GM12878 (cell line): ENCODE results near the gene KLHL22. TPM values are rescaled to one million over a fixed set of nuclear protein-coding genes. Genes with fewer than 3 reads are reported as not detected.

Experiments used
- ATAC-seq: fragments of 200-7000 bp; cut with Tn5 transposase; 3 replicates; pipeline ENCODE4 v1.9.1; 2020; ENCODE audit warnings: mild to moderate bottlenecking, moderate library complexity
- BruUV-seq: library from RNA; stranded (reverse); fragments of 400-500 nt; replicated peaks from 2 replicates; lab custom pipeline; 2021; lab: Mats Ljungman, UMichigan
- CTCF ChIA-PET: fragments of 300-600 bp; sonication (Branson Sonifier 250); formaldehyde crosslinking; extraction: SDS; loops from one replicate; lab custom pipeline; 2021; ENCODE audit warnings: inconsistent platforms; lab: Yijun Ruan, JAX
- POLR2A ChIA-PET: fragments of 350-600 bp; formaldehyde crosslinking; extraction: SDS; loops from one replicate; lab custom pipeline; 2021; ENCODE audit warnings: inconsistent platforms; lab: Charles Lee
- RAD21 ChIA-PET: fragments of 300-600 bp; sonication (Branson Sonifier 250); formaldehyde crosslinking; loops from one replicate; lab custom pipeline; 2023; ENCODE audit warnings: antibody characterized with exemption; ENCODE audit not compliant: unreplicated experiment; lab: Charles Lee
- SMC1A ChIA-PET: fragments of 300-600 bp; sonication (Branson Sonifier 250); formaldehyde crosslinking; loops from one replicate; lab custom pipeline; 2023; ENCODE audit not compliant: unreplicated experiment, uncharacterized antibody; lab: Charles Lee
- DNase-seq: peaks from one replicate; pipeline ENCODE4 v3.0.0-alpha.2; 2011; ENCODE audit warnings: low read depth, low spot score
- FAIRE-seq: peaks from 3 replicates; lab custom pipeline; 2011; peaks lifted over from hg19 to GRCh38; lab: Jason Lieb, UNC
- H2AFZ ChIP-seq: 2 replicates; pipeline ENCODE4 v1.6.0; 2011; ENCODE audit warnings: low read depth, low read length, control low read depth; ENCODE audit not compliant: control insufficient read depth
- H3K27ac ChIP-seq: 2 replicates; pipeline ENCODE4 v1.5.1; 2011; ENCODE audit warnings: control low read depth; ENCODE audit not compliant: control insufficient read depth, insufficient read depth
- H3K27me3 ChIP-seq, 2 experiments: replicated peaks in 1 of 2; 2 replicates each; pipeline versions ENCODE4 v1.6.0 to v1.6.1; 2011; ENCODE audit warnings: low read length in 1 of 2; ENCODE audit not compliant: control insufficient read depth in 2 of 2, insufficient read depth in 2 of 2
- H3K36me3 ChIP-seq, 2 experiments: 2 replicates each; pipeline ENCODE4 v1.5.1; 2011; ENCODE audit warnings: low read length in 1 of 2; ENCODE audit not compliant: control insufficient read depth in 2 of 2, insufficient read depth in 2 of 2
- H3K4me1 ChIP-seq: 2 replicates; pipeline ENCODE4 v1.6.1; 2011; ENCODE audit warnings: mild to moderate bottlenecking, low read length, moderate library complexity, mixed read lengths; ENCODE audit not compliant: control insufficient read depth, insufficient read depth
- H3K4me2 ChIP-seq: 2 replicates; pipeline ENCODE4 v1.6.0; 2011; ENCODE audit warnings: control low read depth; ENCODE audit not compliant: control insufficient read depth, insufficient read depth
- H3K4me3 ChIP-seq: fragments of 200-600 bp; sonication (generic); 2 replicates; pipeline ENCODE4 v1.5.1; 2016
- H3K79me2 ChIP-seq: 2 replicates; pipeline ENCODE4 v1.6.0; 2011; ENCODE audit warnings: low read length; ENCODE audit not compliant: control insufficient read depth, insufficient read depth
- H3K9ac ChIP-seq: 2 replicates; pipeline ENCODE4 v1.8.0; 2011; ENCODE audit warnings: low read length, control low read depth, mixed read lengths; ENCODE audit not compliant: control insufficient read depth, insufficient read depth
- H3K9me3 ChIP-seq: replicated peaks from 3 replicates; pipeline ENCODE4 v1.5.1; 2011; ENCODE audit warnings: mild to moderate bottlenecking, low read length; ENCODE audit not compliant: control insufficient read depth, insufficient read depth
- H4K20me1 ChIP-seq: 2 replicates; pipeline ENCODE4 v1.6.0; 2011; ENCODE audit not compliant: control insufficient read depth, insufficient read depth
- BCL3 ChIP-seq: IDR thresholded peaks from 2 replicates; pipeline ENCODE4 v1.6.1; 2011; ENCODE audit warnings: borderline replicate concordance, low read depth, mild to moderate bottlenecking, moderate library complexity, low read length; ENCODE audit not compliant: insufficient read depth, poor library complexity, severe bottlenecking
- FOS ChIP-seq: IDR thresholded peaks from 3 replicates; pipeline ENCODE4 v1.6.1; 2011; ENCODE audit warnings: borderline replicate concordance; ENCODE audit not compliant: insufficient read length; ENCODE audit errors: extremely low read depth
- GABPA ChIP-seq: IDR thresholded peaks from 2 replicates; pipeline ENCODE4 v1.6.1; 2014; ENCODE audit warnings: antibody characterized with exemption, low read depth, mild to moderate bottlenecking, inconsistent platforms
- MYC ChIP-seq: IDR thresholded peaks from 2 replicates; pipeline ENCODE4 v1.6.1; 2011; ENCODE audit warnings: mild to moderate bottlenecking, low read length, moderate library complexity, inconsistent platforms; ENCODE audit not compliant: insufficient read depth, insufficient replicate concordance, insufficient read length, severe bottlenecking
- NRF1 ChIP-seq: conservative IDR thresholded peaks from 2 replicates; pipeline ENCODE4 v1.6.1; 2011; ENCODE audit warnings: mild to moderate bottlenecking, low read depth, low read length, improper control_type of control experiment
- PAX5 ChIP-seq: IDR thresholded peaks from 2 replicates; pipeline ENCODE4 v1.6.1; 2011; ENCODE audit warnings: low read depth, low read length, borderline replicate concordance
- WGBS: methylation state at CpG from one replicate; pipeline ENCODE4 v1.1.6; 2016; ENCODE audit warnings: low lambda C conversion rate; ENCODE audit not compliant: insufficient replicate concordance, insufficient coverage; ENCODE audit errors: missing lambda C conversion rate; 5-methylcytosine and 5-hydroxymethylcytosine counted together
- in situ Hi-C: fragments of 300-500 bp; cut with MboI; formaldehyde crosslinking; loops from 9 replicates; pipeline ENCODE4 v1.14.3; 2018; ENCODE audit warnings: mixed read lengths
- intact Hi-C: fragments of 100-400 bp; cut with micrococcal nuclease; formaldehyde crosslinking; loops from one replicate; pipeline ENCODE4 v1.14.2; 2022; ENCODE audit not compliant: unreplicated experiment
- polyA plus RNA-seq, 11 experiments: library from polyadenylated mRNA; depleted of rRNA in 4 of 11; unstranded in 6 of 11; stranded (reverse) in 5 of 11; fragments of >200 nt; fragmentation: Nextera tagmentation in 4 of 11; fragmentation: Illumina TruSeq in 1 of 11; extraction: Ambion mirVana in 4 of 11; extraction: Trizol in 1 of 11; gene quantifications; 1 replicate in 1 of 11; 2 replicates in 10 of 11; pipeline versions ENCODE4 v1.2.1 to v1.2.3, GENCODE V29; 2011 to 2016; ENCODE audit warnings: inconsistent platforms in 2 of 11, missing spikeins in 2 of 11, low read depth in 1 of 11
- total RNA-seq, 4 experiments: library from RNA; depleted of rRNA in 3 of 4; stranded (reverse); fragments of >200 nt in 3 of 4; fragmentation: Illumina TruSeq in 1 of 4; extraction: Trizol in 1 of 4; gene quantifications; 2 replicates each; pipeline versions ENCODE4 v1.2.1 to v1.2.3, GENCODE V29; 2013 to 2021
- TF ChIP-seq, protein P1 (sequence below): fragments of 450-650 bp; IDR thresholded peaks from 2 replicates; pipeline ENCODE4 v1.6.1; 2017; ENCODE audit warnings: antibody characterized with exemption, mild to moderate bottlenecking, moderate library complexity
- TF ChIP-seq, protein P2 (sequence below): IDR thresholded peaks from 2 replicates; pipeline ENCODE4 v1.6.1; 2012; ENCODE audit warnings: improper control_type of control experiment, low read depth, low read length; ENCODE audit not compliant: insufficient replicate concordance
- TF ChIP-seq, protein P3 (sequence below): fragments of 150-350 bp; IDR thresholded peaks from 2 replicates; pipeline ENCODE4 v1.6.1; 2016; ENCODE audit warnings: low read depth, low read length

KLHL22 gene
- total and polyA plus RNA-seq, 10 of the 15 experiments (the other 5 are each of a cell fraction or from before 2014, with no cell fraction given): 0.06 to 22.1 (median 14.2) TPM

DNA sequence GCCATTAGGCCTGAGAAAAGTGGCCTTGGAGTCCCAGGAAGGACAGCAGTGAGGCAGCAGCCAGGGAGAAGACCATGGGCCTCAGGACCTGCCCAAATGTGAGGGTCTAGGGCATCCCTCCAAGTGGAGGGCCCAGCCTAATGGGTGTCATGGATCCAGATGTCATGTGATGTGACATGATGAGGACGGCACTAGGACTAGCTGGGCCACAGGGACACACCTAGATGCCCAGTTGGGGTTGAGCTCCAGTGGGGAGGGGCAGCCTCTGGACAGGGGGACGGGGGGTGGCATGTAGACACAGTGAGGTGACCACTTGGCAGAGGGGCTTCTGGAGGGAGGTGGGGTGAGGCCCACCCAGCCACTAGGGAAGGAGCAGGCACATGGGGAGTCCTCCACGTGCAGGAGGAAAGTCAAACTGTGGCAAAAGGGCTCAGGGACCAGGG lies 63.3 kb downstream of the KLHL22 start:
- H3K36me3 ChIP-seq: no peaks in the 10 kb centered on the region
- ATAC-seq (no peak), FAIRE-seq (no peak), DNase-seq (no peak)
- no peak overlapping the region for H3K4me2 ChIP-seq
- TF ChIP-seq, protein P1, sequence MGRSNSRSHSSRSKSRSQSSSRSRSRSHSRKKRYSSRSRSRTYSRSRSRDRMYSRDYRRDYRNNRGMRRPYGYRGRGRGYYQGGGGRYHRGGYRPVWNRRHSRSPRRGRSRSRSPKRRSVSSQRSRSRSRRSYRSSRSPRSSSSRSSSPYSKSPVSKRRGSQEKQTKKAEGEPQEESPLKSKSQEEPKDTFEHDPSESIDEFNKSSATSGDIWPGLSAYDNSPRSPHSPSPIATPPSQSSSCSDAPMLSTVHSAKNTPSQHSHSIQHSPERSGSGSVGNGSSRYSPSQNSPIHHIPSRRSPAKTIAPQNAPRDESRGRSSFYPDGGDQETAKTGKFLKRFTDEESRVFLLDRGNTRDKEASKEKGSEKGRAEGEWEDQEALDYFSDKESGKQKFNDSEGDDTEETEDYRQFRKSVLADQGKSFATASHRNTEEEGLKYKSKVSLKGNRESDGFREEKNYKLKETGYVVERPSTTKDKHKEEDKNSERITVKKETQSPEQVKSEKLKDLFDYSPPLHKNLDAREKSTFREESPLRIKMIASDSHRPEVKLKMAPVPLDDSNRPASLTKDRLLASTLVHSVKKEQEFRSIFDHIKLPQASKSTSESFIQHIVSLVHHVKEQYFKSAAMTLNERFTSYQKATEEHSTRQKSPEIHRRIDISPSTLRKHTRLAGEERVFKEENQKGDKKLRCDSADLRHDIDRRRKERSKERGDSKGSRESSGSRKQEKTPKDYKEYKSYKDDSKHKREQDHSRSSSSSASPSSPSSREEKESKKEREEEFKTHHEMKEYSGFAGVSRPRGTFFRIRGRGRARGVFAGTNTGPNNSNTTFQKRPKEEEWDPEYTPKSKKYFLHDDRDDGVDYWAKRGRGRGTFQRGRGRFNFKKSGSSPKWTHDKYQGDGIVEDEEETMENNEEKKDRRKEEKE: no peak
- TF ChIP-seq FOS: no peak
- TF ChIP-seq MYC: no peak
- no peak for TF ChIP-seq PAX5
- no peak for TF ChIP-seq BCL3
- no peak for TF ChIP-seq GABPA
- TF ChIP-seq, protein P2, sequence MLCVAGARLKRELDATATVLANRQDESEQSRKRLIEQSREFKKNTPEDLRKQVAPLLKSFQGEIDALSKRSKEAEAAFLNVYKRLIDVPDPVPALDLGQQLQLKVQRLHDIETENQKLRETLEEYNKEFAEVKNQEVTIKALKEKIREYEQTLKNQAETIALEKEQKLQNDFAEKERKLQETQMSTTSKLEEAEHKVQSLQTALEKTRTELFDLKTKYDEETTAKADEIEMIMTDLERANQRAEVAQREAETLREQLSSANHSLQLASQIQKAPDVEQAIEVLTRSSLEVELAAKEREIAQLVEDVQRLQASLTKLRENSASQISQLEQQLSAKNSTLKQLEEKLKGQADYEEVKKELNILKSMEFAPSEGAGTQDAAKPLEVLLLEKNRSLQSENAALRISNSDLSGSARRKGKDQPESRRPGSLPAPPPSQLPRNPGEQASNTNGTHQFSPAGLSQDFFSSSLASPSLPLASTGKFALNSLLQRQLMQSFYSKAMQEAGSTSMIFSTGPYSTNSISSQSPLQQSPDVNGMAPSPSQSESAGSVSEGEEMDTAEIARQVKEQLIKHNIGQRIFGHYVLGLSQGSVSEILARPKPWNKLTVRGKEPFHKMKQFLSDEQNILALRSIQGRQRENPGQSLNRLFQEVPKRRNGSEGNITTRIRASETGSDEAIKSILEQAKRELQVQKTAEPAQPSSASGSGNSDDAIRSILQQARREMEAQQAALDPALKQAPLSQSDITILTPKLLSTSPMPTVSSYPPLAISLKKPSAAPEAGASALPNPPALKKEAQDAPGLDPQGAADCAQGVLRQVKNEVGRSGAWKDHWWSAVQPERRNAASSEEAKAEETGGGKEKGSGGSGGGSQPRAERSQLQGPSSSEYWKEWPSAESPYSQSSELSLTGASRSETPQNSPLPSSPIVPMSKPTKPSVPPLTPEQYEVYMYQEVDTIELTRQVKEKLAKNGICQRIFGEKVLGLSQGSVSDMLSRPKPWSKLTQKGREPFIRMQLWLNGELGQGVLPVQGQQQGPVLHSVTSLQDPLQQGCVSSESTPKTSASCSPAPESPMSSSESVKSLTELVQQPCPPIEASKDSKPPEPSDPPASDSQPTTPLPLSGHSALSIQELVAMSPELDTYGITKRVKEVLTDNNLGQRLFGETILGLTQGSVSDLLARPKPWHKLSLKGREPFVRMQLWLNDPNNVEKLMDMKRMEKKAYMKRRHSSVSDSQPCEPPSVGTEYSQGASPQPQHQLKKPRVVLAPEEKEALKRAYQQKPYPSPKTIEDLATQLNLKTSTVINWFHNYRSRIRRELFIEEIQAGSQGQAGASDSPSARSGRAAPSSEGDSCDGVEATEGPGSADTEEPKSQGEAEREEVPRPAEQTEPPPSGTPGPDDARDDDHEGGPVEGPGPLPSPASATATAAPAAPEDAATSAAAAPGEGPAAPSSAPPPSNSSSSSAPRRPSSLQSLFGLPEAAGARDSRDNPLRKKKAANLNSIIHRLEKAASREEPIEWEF: no peak
- TF ChIP-seq NRF1: no peak
- TF ChIP-seq, protein P3, sequence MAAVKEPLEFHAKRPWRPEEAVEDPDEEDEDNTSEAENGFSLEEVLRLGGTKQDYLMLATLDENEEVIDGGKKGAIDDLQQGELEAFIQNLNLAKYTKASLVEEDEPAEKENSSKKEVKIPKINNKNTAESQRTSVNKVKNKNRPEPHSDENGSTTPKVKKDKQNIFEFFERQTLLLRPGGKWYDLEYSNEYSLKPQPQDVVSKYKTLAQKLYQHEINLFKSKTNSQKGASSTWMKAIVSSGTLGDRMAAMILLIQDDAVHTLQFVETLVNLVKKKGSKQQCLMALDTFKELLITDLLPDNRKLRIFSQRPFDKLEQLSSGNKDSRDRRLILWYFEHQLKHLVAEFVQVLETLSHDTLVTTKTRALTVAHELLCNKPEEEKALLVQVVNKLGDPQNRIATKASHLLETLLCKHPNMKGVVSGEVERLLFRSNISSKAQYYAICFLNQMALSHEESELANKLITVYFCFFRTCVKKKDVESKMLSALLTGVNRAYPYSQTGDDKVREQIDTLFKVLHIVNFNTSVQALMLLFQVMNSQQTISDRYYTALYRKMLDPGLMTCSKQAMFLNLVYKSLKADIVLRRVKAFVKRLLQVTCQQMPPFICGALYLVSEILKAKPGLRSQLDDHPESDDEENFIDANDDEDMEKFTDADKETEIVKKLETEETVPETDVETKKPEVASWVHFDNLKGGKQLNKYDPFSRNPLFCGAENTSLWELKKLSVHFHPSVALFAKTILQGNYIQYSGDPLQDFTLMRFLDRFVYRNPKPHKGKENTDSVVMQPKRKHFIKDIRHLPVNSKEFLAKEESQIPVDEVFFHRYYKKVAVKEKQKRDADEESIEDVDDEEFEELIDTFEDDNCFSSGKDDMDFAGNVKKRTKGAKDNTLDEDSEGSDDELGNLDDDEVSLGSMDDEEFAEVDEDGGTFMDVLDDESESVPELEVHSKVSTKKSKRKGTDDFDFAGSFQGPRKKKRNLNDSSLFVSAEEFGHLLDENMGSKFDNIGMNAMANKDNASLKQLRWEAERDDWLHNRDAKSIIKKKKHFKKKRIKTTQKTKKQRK: no peak
- no peaks in the 10 kb centered on the region for H3K79me2 ChIP-seq
- H3K9me3 ChIP-seq: no peaks in the 10 kb centered on the region
- no peak overlapping the region for H2AFZ ChIP-seq
- H3K9ac ChIP-seq: no peak overlapping the region
- ChIA-PET RAD21 (no interaction called here), POLR2A (no interaction called here), CTCF (no interaction called here), SMC1A (no interaction called here)
- in situ Hi-C loops (no loop called here), intact Hi-C loops (no loop called here)
- H3K27ac ChIP-seq: no peak overlapping the region
- WGBS: 24% methylated on average over 3 of the region's 3 CpGs
- H3K4me3 ChIP-seq: no peak overlapping the region
- H3K4me1 ChIP-seq: peaks cover 8% of the 10 kb centered on the region
- BruUV-seq: no TSS peak
- H3K27me3 ChIP-seq: peaks cover 10 to 23% of the 10 kb centered on the region in 2 experiments
- H4K20me1 ChIP-seq: no peaks in the 10 kb centered on the region; the same call in 1 of the 2 replicates
